Body of pancreas (tissue), 4 donors: ENCODE data around the gene SKAP1.

ENCODE experiments used
- POLR2A ChIP-seq, 3 donors: fragments of 450-650 bp; IDR thresholded peaks; one replicate each; pipeline ENCODE4 v1.6.1; 2016; ENCODE audit warnings: antibody characterized with exemption in 3 of 3, mild to moderate bottlenecking in 2 of 3
- TF ChIP-seq, protein P1 (sequence below), 7 experiments: fragments of 450-650 bp in 4 of 7; fragments of 200-600 bp in 3 of 7; sonication (generic) in 3 of 7; IDR thresholded peaks; one replicate each; pipeline ENCODE4 v1.5.1; 2016 to 2019; ENCODE audit warnings: antibody characterized with exemption in 7 of 7

- TF ChIP-seq, protein P1, sequence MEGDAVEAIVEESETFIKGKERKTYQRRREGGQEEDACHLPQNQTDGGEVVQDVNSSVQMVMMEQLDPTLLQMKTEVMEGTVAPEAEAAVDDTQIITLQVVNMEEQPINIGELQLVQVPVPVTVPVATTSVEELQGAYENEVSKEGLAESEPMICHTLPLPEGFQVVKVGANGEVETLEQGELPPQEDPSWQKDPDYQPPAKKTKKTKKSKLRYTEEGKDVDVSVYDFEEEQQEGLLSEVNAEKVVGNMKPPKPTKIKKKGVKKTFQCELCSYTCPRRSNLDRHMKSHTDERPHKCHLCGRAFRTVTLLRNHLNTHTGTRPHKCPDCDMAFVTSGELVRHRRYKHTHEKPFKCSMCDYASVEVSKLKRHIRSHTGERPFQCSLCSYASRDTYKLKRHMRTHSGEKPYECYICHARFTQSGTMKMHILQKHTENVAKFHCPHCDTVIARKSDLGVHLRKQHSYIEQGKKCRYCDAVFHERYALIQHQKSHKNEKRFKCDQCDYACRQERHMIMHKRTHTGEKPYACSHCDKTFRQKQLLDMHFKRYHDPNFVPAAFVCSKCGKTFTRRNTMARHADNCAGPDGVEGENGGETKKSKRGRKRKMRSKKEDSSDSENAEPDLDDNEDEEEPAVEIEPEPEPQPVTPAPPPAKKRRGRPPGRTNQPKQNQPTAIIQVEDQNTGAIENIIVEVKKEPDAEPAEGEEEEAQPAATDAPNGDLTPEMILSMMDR (IDR thresholded peaks at IDR 0.05), result no peak
- no peak for TF ChIP-seq POLR2A (IDR thresholded peaks at IDR 0.05)
Observed at GRCh38 chr17:48253975-48254374, 176.0 kb downstream of the SKAP1 start.
